ENCODE measurements around the gene RNF212. TPM values are rescaled to one million over a fixed set of nuclear protein-coding genes. Genes with fewer than 3 reads are reported as not detected.
"Not testable (repeated sequence)": the region's sequence is repeated elsewhere in the genome, so short reads cannot be mapped to it uniquely, and the experiment has no call there.

Gene RNF212
- total and polyA plus RNA-seq, 4 donors, result 3.5 to 8.8 (median 5.3) TPM

DNA sequence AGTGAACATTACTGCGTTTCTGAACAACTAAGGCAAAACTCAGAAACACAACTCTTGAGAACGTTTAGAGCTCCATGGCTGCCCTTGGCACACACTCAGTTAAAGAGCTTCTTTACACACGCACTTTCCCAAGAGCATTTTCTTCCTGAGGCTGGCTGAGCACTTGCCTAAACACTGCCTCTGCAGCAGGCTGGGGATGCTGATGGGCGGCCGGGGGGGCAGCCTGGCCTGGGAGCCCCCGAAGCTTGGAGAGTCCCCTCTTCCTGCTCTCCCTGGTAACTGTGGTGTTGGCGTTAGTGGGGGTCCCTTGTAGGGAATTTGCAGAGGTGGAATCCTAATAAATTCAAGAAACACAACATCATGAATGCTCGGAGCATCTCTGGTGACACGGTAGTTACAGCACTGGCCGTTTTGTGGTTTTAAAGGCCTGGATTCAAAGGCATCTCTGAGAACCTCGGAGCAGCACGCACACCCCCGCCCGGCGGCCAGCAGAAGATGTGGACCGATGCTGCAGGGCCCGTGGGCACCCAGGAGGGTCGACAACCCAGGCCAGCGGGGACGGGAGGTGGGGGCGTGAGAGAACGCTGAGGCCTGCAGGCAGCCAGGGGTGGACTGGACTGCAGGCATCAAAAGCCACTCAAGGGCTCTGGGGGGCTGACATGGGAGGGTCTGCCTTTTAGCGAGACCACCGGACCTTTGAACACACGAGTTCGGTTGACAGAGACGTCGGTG is 56.5 kb downstream of the RNF212 start:
- Histone ChIP-seq H3K4me1 (ENCODE audit: control insufficient read depth in 5 of 5, insufficient read depth in 5 of 5, low read length in 5 of 5) (peaks cover 0 to 6% (median 0%) of the 10 kb centered on the region in 5 donors), H3K9ac (ENCODE audit: insufficient read depth in 1 of 2, low read length in 2 of 2) (no peak overlapping the region), H3K36me3 (ENCODE audit: control insufficient read depth in 4 of 4, insufficient read depth in 4 of 4, low read length in 4 of 4) (no peaks in the 10 kb centered on the region), H3K9me3 (ENCODE audit: control insufficient read depth in 4 of 4, insufficient read depth in 3 of 4, low read length in 3 of 4) (peaks cover 0 to 5% (median 0%) of the 10 kb centered on the region in 4 donors), H3K27me3 (ENCODE audit: control insufficient read depth in 3 of 3, insufficient read depth in 3 of 3, low read length in 2 of 3) (peaks cover 0 to 61% (median 47%) of the 10 kb centered on the region in 3 donors), H3K27ac (ENCODE audit: low read depth in 1 of 2, low read length in 1 of 2) (no peak overlapping the region), H3K4me3 (no peak overlapping the region)
- ATAC-seq (ENCODE audit: insufficient read depth, low FRiP score) (no peak), DNase-seq (peak in 1 of 3 donors; percentile 8)
- TF ChIP-seq, protein P1, sequence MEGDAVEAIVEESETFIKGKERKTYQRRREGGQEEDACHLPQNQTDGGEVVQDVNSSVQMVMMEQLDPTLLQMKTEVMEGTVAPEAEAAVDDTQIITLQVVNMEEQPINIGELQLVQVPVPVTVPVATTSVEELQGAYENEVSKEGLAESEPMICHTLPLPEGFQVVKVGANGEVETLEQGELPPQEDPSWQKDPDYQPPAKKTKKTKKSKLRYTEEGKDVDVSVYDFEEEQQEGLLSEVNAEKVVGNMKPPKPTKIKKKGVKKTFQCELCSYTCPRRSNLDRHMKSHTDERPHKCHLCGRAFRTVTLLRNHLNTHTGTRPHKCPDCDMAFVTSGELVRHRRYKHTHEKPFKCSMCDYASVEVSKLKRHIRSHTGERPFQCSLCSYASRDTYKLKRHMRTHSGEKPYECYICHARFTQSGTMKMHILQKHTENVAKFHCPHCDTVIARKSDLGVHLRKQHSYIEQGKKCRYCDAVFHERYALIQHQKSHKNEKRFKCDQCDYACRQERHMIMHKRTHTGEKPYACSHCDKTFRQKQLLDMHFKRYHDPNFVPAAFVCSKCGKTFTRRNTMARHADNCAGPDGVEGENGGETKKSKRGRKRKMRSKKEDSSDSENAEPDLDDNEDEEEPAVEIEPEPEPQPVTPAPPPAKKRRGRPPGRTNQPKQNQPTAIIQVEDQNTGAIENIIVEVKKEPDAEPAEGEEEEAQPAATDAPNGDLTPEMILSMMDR (IDR thresholded peaks at IDR 0.05; ENCODE audit: control extremely low read depth, extremely low read depth), result no peak
- 80 to 89% methylated on average over 27 to 28 of the region's 28 CpGs for WGBS, 2 donors

DNA sequence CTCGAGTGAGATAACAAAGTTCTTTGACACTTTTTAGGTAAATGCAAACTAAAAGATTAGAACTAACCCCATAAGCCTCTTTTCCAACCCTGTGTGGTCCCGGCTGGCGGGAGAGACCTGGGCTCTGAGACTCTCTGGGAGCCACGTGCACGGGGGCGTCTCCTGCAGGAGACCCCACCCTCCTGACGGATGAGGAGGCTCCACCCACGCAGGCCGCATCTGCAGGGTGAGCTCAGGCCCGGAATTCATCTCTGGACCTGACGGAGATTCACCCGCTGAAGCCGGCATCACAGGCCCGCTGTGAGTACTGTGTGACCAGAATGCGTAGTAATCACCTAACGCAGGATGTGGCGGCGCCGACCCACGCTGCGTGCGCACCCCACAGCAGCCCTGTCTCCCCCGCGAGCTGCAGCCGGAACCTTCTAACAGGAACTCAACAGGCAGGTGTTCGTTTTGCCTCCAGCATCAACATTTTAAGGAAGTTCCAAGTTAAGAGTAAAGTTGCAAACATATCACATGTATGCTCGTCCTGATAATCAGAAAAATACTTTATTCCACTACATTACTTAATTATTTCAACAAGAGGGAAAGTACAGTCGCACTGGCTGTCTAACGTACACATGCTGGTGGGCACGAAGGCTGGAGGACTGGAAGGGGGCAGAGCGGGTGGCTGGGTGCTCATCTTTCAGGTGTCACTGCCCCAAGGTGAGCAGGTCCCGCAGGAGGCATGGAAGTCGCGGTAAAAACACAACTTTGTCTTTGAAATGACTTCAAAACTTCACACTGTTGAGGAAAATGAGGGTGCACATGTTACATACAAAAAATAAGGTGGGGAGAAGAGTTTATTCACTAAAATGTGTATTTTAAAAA is 57.4 kb downstream of the RNF212 start:
- H3K4me1 ChIP-seq (ENCODE audit: control insufficient read depth in 5 of 5, insufficient read depth in 5 of 5, low read length in 5 of 5), result peaks cover 0 to 9% (median 2%) of the 10 kb centered on the region in 5 donors
- 29 to 34% methylated on average over 34 of the region's 34 CpGs for WGBS, 2 donors
- TF ChIP-seq, protein P1 (IDR thresholded peaks at IDR 0.05; ENCODE audit: control extremely low read depth, extremely low read depth), result no peak
- H3K27ac ChIP-seq (ENCODE audit: low read depth in 1 of 2, low read length in 1 of 2), result no peak overlapping the region
- ATAC-seq (ENCODE audit: insufficient read depth, low FRiP score), result no peak
- H3K9ac ChIP-seq (ENCODE audit: insufficient read depth in 1 of 2, low read length in 2 of 2), result no peak overlapping the region
- no peak overlapping the region for H3K4me3 ChIP-seq
- H3K9me3 ChIP-seq (ENCODE audit: control insufficient read depth in 4 of 4, insufficient read depth in 3 of 4, low read length in 3 of 4), result peaks cover 0 to 10% (median 0%) of the 10 kb centered on the region in 4 donors
- H3K27me3 ChIP-seq (ENCODE audit: control insufficient read depth in 3 of 3, insufficient read depth in 3 of 3, low read length in 2 of 3), result peaks cover 0 to 53% (median 45%) of the 10 kb centered on the region in 3 donors
- DNase-seq, result peak in 1 of 3 donors; percentile 22
- no peaks in the 10 kb centered on the region for H3K36me3 ChIP-seq (ENCODE audit: control insufficient read depth in 4 of 4, insufficient read depth in 4 of 4, low read length in 4 of 4)

DNA sequence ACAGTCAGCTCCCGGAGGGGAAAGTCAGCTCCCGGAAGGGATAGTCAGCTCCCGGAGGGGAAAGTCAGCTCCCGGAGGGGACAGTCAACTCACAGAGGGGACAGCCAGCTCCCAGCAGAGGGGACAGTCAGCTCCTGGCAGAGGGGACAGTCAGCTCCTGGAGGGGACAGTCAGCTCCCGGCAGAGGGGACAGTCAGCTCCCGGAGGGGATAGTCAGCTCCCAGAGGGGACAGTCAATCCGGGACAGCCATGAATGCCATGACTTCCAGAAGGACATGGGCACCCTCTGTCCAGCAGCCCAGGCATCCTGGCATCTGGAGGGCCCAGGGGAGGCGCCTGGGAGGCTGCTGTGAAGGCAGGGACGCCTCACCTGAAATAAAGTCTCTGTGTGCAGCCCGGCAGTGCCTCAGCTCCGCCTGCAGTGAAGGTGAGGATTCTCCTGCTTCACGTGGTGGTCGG is 58.1 kb downstream of the RNF212 start:
- not testable (repeated sequence) for ATAC-seq (ENCODE audit: insufficient read depth, low FRiP score); H3K9me3 ChIP-seq (ENCODE audit: control insufficient read depth in 4 of 4, insufficient read depth in 3 of 4, low read length in 3 of 4); H3K4me3 ChIP-seq; H3K9ac ChIP-seq (ENCODE audit: insufficient read depth in 1 of 2, low read length in 2 of 2); H3K27ac ChIP-seq (ENCODE audit: low read depth in 1 of 2, low read length in 1 of 2); H3K36me3 ChIP-seq (ENCODE audit: control insufficient read depth in 4 of 4, insufficient read depth in 4 of 4, low read length in 4 of 4)
- WGBS, 2 donors, result 39 to 58% methylated on average over 13 of the region's 13 CpGs
- Histone ChIP-seq H3K27me3 (ENCODE audit: control insufficient read depth in 3 of 3, insufficient read depth in 3 of 3, low read length in 2 of 3) (peaks cover 0 to 52% (median 45%) of the 10 kb centered on the region in 3 donors), H3K4me1 (ENCODE audit: control insufficient read depth in 5 of 5, insufficient read depth in 5 of 5, low read length in 5 of 5) (peaks cover 0 to 13% (median 2%) of the 10 kb centered on the region in 5 donors)
- DNase-seq, result peak in 1 of 3 donors; percentile 11

DNA sequence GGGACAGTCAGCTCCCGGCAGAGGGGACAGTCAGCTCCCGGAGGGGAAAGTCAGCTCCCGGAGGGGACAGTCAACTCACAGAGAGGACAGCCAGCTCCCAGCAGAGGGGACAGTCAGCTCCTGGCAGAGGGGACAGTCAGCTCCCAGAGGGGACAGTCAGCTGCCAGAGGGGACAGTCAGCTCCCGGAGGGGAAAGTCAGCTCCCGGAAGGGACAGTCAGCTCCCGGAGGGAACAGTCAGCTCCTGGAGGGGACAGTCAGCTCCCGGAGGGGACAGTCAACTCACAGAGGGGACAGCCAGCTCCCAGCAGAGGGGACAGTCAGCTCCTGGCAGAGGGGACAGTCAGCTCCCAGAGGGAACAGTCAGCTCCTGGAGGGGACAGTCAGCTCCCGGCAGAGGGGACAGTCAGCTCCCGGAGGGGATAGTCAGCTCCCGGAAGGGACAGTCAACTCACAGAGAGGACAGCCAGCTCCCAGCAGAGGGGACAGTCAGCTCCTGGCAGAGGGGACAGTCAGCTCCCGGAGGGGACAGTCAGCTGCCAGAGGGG is 58.6 kb downstream of the RNF212 start:
- not testable (repeated sequence) for ATAC-seq (ENCODE audit: insufficient read depth, low FRiP score); H3K9ac ChIP-seq (ENCODE audit: insufficient read depth in 1 of 2, low read length in 2 of 2)

DNA sequence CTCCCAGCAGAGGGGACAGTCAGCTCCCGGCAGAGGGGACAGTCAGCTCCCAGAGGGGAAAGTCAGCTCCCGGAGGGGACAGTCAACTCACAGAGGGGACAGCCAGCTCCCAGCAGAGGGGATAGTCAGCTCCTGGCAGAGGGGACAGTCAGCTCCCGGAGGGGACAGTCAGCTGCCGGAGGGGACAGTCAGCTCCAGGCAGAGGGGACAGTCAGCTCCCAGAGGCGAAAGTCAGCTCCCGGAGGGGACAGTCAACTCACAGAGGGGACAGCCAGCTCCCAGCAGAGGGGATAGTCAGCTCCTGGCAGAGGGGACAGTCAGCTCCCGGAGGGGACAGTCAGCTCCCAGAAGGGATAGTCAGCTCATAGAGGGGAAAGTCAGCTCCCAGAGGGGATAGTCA is 59.5 kb downstream of the RNF212 start:
- H3K27ac ChIP-seq (ENCODE audit: low read depth in 1 of 2, low read length in 1 of 2); ATAC-seq (ENCODE audit: insufficient read depth, low FRiP score); H3K4me3 ChIP-seq; H3K9ac ChIP-seq (ENCODE audit: insufficient read depth in 1 of 2, low read length in 2 of 2); H3K9me3 ChIP-seq (ENCODE audit: control insufficient read depth in 4 of 4, insufficient read depth in 3 of 4, low read length in 3 of 4); H3K36me3 ChIP-seq (ENCODE audit: control insufficient read depth in 4 of 4, insufficient read depth in 4 of 4, low read length in 4 of 4): not testable (repeated sequence)
- Histone ChIP-seq H3K4me1 (ENCODE audit: control insufficient read depth in 5 of 5, insufficient read depth in 5 of 5, low read length in 5 of 5) (peaks cover 0 to 13% (median 2%) of the 10 kb centered on the region in 5 donors), H3K27me3 (ENCODE audit: control insufficient read depth in 3 of 3, insufficient read depth in 3 of 3, low read length in 2 of 3) (peaks cover 0 to 48% (median 40%) of the 10 kb centered on the region in 3 donors)
- peak in 1 of 3 donors; percentile 1 for DNase-seq
- 61 to 76% methylated on average over 7 of the region's 7 CpGs for WGBS, 2 donors

More for the DNA sequence above, 58.6 kb downstream of the RNF212 start:
- H3K36me3 ChIP-seq (ENCODE audit: control insufficient read depth in 4 of 4, insufficient read depth in 4 of 4, low read length in 4 of 4); H3K9me3 ChIP-seq (ENCODE audit: control insufficient read depth in 4 of 4, insufficient read depth in 3 of 4, low read length in 3 of 4); H3K27ac ChIP-seq (ENCODE audit: low read depth in 1 of 2, low read length in 1 of 2); DNase-seq; H3K4me3 ChIP-seq: not testable (repeated sequence)
- WGBS, 2 donors, result 76% methylated on average over 3 of the region's 11 CpGs; no CpG with 5 or more reads in 1 of the 2 donors
- H3K4me1 ChIP-seq (ENCODE audit: control insufficient read depth in 5 of 5, insufficient read depth in 5 of 5, low read length in 5 of 5), result peaks cover 0 to 13% (median 2%) of the 10 kb centered on the region in 5 donors
- peaks cover 0 to 54% (median 45%) of the 10 kb centered on the region in 3 donors for H3K27me3 ChIP-seq (ENCODE audit: control insufficient read depth in 3 of 3, insufficient read depth in 3 of 3, low read length in 2 of 3)

All from lung (tissue), 12 donors.